IMR-90 (cell line): ENCODE data around the gene SHB. TPM values are rescaled to one million over a fixed set of nuclear protein-coding genes. Genes with fewer than 3 reads are reported as not detected.

Experiments
- ATAC-seq: fragments of 200-7000 bp; cut with Tn5 transposase; 2 replicates; pipeline ENCODE4 v1.9.1; 2020; ENCODE audit warnings: low read depth, mild to moderate bottlenecking, moderate library complexity
- BruUV-seq: library from RNA; stranded (reverse); fragments of 400-500 nt; replicated peaks from 2 replicates; lab custom pipeline; 2021; lab: Mats Ljungman, UMichigan
- CTCF ChIA-PET: fragments of 300-600 bp; formaldehyde crosslinking; extraction: SDS; loops from one replicate; lab custom pipeline; 2021; ENCODE audit warnings: antibody characterized with exemption; lab: Yijun Ruan, JAX
- POLR2A ChIA-PET: fragments of 300-600 bp; sonication (Branson Sonifier 250); formaldehyde crosslinking; loops from one replicate; lab custom pipeline; 2022; ENCODE audit warnings: antibody characterized with exemption; ENCODE audit not compliant: unreplicated experiment; lab: Charles Lee
- DNase-seq: peaks from one replicate; pipeline ENCODE4 v3.0.0; 2013
- H2AFZ ChIP-seq: replicated peaks from 2 replicates; pipeline ENCODE3; 2013; ENCODE audit warnings: low read length, mild to moderate bottlenecking; ENCODE audit not compliant: poor library complexity
- H2AK5ac ChIP-seq: 2 replicates; pipeline ENCODE4 v1.6.1; 2013; ENCODE audit warnings: low read depth, low read length, inconsistent platforms
- H2AK9ac ChIP-seq: replicated peaks from 2 replicates; pipeline ENCODE3; 2013; ENCODE audit warnings: mild to moderate bottlenecking, low read depth, low read length, moderate library complexity; ENCODE audit not compliant: poor library complexity
- H2BK120ac ChIP-seq: 2 replicates; pipeline ENCODE4 v1.6.1; 2013; ENCODE audit warnings: low read depth, low read length, inconsistent platforms
- H2BK15ac ChIP-seq: 3 replicates; pipeline ENCODE4 v1.6.1; 2013; ENCODE audit warnings: low read depth, low read length, inconsistent platforms
- H2BK20ac ChIP-seq: 2 replicates; pipeline ENCODE4 v1.6.1; 2013; ENCODE audit warnings: low read depth, mild to moderate bottlenecking, inconsistent platforms, low read length, moderate library complexity
- H2BK5ac ChIP-seq: 2 replicates; pipeline ENCODE4 v1.6.1; 2013; ENCODE audit warnings: mild to moderate bottlenecking, low read depth, low read length, inconsistent platforms; ENCODE audit not compliant: poor library complexity, severe bottlenecking
- H3K14ac ChIP-seq: replicated peaks from 2 replicates; pipeline ENCODE4 v1.6.1; 2013; ENCODE audit warnings: low read depth, low read length, inconsistent platforms
- H3K18ac ChIP-seq: 2 replicates; pipeline ENCODE4 v1.6.1; 2013; ENCODE audit warnings: low read depth, low read length, control low read depth
- H3K23ac ChIP-seq: 2 replicates; pipeline ENCODE4 v1.6.1; 2013; ENCODE audit warnings: low read depth, low read length, inconsistent platforms
- H3K27ac ChIP-seq: 2 replicates; pipeline ENCODE4 v1.5.1; 2013; ENCODE audit warnings: mild to moderate bottlenecking, control low read depth, low read length; ENCODE audit not compliant: insufficient read depth
- H3K27me3 ChIP-seq: 2 replicates; pipeline ENCODE4 v1.6.1; 2013; ENCODE audit warnings: low read length; ENCODE audit not compliant: control insufficient read depth, insufficient read depth
- H3K36me3 ChIP-seq: 2 replicates; pipeline ENCODE4 v1.6.1; 2013; ENCODE audit warnings: low read length, mixed read lengths; ENCODE audit not compliant: control insufficient read depth, insufficient read depth
- H3K4ac ChIP-seq: 2 replicates; pipeline ENCODE4 v1.6.1; 2013; ENCODE audit warnings: low read depth, low read length, inconsistent platforms
- H3K4me1 ChIP-seq: 2 replicates; pipeline ENCODE4 v1.6.1; 2013; ENCODE audit warnings: low read length, mixed read lengths; ENCODE audit not compliant: control insufficient read depth, insufficient read depth
- H3K4me2 ChIP-seq: 2 replicates; pipeline ENCODE4 v1.6.1; 2013; ENCODE audit warnings: low read depth, mild to moderate bottlenecking, control low read depth, low read length, moderate library complexity
- H3K4me3 ChIP-seq: 2 replicates; pipeline ENCODE4 v1.5.1; 2013; ENCODE audit warnings: low read depth, mild to moderate bottlenecking, control low read depth, low read length, moderate library complexity; ENCODE audit not compliant: insufficient read depth
- H3K56ac ChIP-seq: 2 replicates; pipeline ENCODE4 v1.6.1; 2013; ENCODE audit warnings: low read length, inconsistent platforms; ENCODE audit not compliant: insufficient read depth; ENCODE audit errors: extremely low read depth
- H3K79me1 ChIP-seq, 2 experiments: 2 replicates each; pipeline ENCODE4 v1.6.1; 2013; ENCODE audit warnings: low read length in 2 of 2, inconsistent platforms in 1 of 2, low read depth in 1 of 2
- H3K9ac ChIP-seq: 2 replicates; pipeline ENCODE4 v1.6.1; 2013; ENCODE audit warnings: low read depth, low read length, control low read depth
- H3K9me1 ChIP-seq: 2 replicates; pipeline ENCODE4 v1.6.1; 2013; ENCODE audit warnings: low read length, inconsistent platforms; ENCODE audit not compliant: insufficient read depth
- H3K9me3 ChIP-seq: 2 replicates; pipeline ENCODE4 v1.6.1; 2013; ENCODE audit warnings: low read length; ENCODE audit not compliant: control insufficient read depth, insufficient read depth
- H4K20me1 ChIP-seq: 2 replicates; pipeline ENCODE4 v1.6.1; 2013; ENCODE audit warnings: low read length, inconsistent platforms; ENCODE audit not compliant: insufficient read depth
- H4K5ac ChIP-seq: 2 replicates; pipeline ENCODE4 v1.6.1; 2013; ENCODE audit warnings: mild to moderate bottlenecking, low read depth, low read length, control low read depth
- H4K8ac ChIP-seq, 2 experiments: 2 replicates each; pipeline ENCODE4 v1.6.1; 2013; ENCODE audit warnings: low read depth in 2 of 2, low read length in 2 of 2, control low read depth in 1 of 2, inconsistent platforms in 1 of 2
- H4K91ac ChIP-seq: 2 replicates; pipeline ENCODE4 v1.6.1; 2013; ENCODE audit warnings: low read depth, low read length, inconsistent platforms; ENCODE audit not compliant: insufficient read depth
- CHD1 ChIP-seq: IDR thresholded peaks from 2 replicates; pipeline ENCODE4 v1.6.1; 2012; ENCODE audit warnings: low read depth, low read length, improper control_type of control experiment
- CTCF ChIP-seq: conservative IDR thresholded peaks from 2 replicates; pipeline ENCODE4 v1.5.1; 2012; ENCODE audit warnings: mild to moderate bottlenecking, low read depth, low read length, improper control_type of control experiment
- ELK1 ChIP-seq: fragments of 150-350 bp; IDR thresholded peaks from 2 replicates; pipeline ENCODE4 v1.6.1; 2016; ENCODE audit warnings: low read depth, mild to moderate bottlenecking, low read length, moderate library complexity, borderline replicate concordance
- FOS ChIP-seq: fragments of 150-350 bp; IDR thresholded peaks from 2 replicates; pipeline ENCODE4 v1.6.1; 2016; ENCODE audit warnings: low read depth, low read length
- MAZ ChIP-seq: IDR thresholded peaks from 2 replicates; pipeline ENCODE4 v1.6.1; 2012; ENCODE audit warnings: low read depth, mild to moderate bottlenecking, low read length, improper control_type of control experiment, moderate library complexity, borderline replicate concordance
- MXI1 ChIP-seq: IDR thresholded peaks from 2 replicates; pipeline ENCODE4 v1.6.1; 2012; ENCODE audit warnings: low read depth, mild to moderate bottlenecking, low read length, moderate library complexity, borderline replicate concordance
- NFE2L2 ChIP-seq: fragments of 150-350 bp; IDR thresholded peaks from 2 replicates; pipeline ENCODE4 v1.6.1; 2016; ENCODE audit warnings: low read depth, mild to moderate bottlenecking, low read length
- POLR2A ChIP-seq: IDR thresholded peaks from 2 replicates; pipeline ENCODE4 v1.6.1; 2012; ENCODE audit warnings: mild to moderate bottlenecking, low read depth, low read length
- RAD21 ChIP-seq: IDR thresholded peaks from 2 replicates; pipeline ENCODE4 v1.6.1; 2012; ENCODE audit warnings: low read length, improper control_type of control experiment
- RCOR1 ChIP-seq: IDR thresholded peaks from 2 replicates; pipeline ENCODE4 v1.6.1; 2012; ENCODE audit warnings: mild to moderate bottlenecking, low read length, improper control_type of control experiment; ENCODE audit not compliant: insufficient replicate concordance
- RFX5 ChIP-seq: IDR thresholded peaks from 2 replicates; pipeline ENCODE4 v1.8.0; 2012; ENCODE audit warnings: low read depth, mild to moderate bottlenecking, low read length, moderate library complexity
- WGBS, 2 experiments: methylation state at CpG; one replicate each; pipeline versions ENCODE4 v1.1.5 to v1.1.7; 2013; ENCODE audit warnings: missing lambda C conversion rate in 2 of 2; ENCODE audit not compliant: insufficient read length in 1 of 2; ENCODE audit errors: extremely low coverage in 2 of 2; 5-methylcytosine and 5-hydroxymethylcytosine counted together
- dilution Hi-C: fragments of 300-500 bp; cut with HindIII; formaldehyde crosslinking; loops from one replicate; pipeline ENCODE4 v1.14.3; 2018; ENCODE audit warnings: low sequenced_read_pairs; ENCODE audit not compliant: unreplicated experiment
- in situ Hi-C: fragments of 300-500 bp; cut with MboI; formaldehyde crosslinking; loops from 3 replicates; pipeline ENCODE4 v1.14.3; 2019; ENCODE audit warnings: low sequenced_read_pairs, inconsistent platforms, mixed read lengths
- intact Hi-C: fragments of 100-400 bp; cut with micrococcal nuclease; formaldehyde crosslinking; loops from 2 replicates; pipeline ENCODE4 v1.10.0; 2022
- polyA plus RNA-seq, 3 experiments: library from polyadenylated mRNA; depleted of rRNA; stranded (reverse); fragments of >200 nt; gene quantifications; 2 replicates each; pipeline ENCODE4 v1.2.3, GENCODE V29; 2012; ENCODE audit warnings: low replicate concordance in 1 of 3
- total RNA-seq: library from RNA; depleted of rRNA; stranded (reverse); fragments of >200 nt; gene quantifications from 2 replicates; pipeline ENCODE4 v1.2.3, GENCODE V29; 2012

SHB gene
- total and polyA plus RNA-seq, 2 of the 4 experiments (the other 2 are of a cell fraction): 6.1 to 20.4 TPM

GRCh38 chr9:37905131-37905505 lies 163.9 kb downstream of the SHB start:
- no peaks in the 10 kb centered on the region for H3K27me3 ChIP-seq
- no peak overlapping the region for H2BK20ac ChIP-seq
- 70% methylated on average over 2 of the region's 10 CpGs; no CpG with 5 or more reads in 1 of the 2 experiments for WGBS, 2 experiments
- H4K5ac ChIP-seq: peak overlapping the region; percentile 85
- POLR2A ChIA-PET: no interaction called here
- CTCF ChIA-PET: interaction anchor here (0.7 to 1.5 kb wide), 2 partner anchors 9 to 102 kb away, joined by 3 to 6 read pairs; no protein-coding TSS in a partner anchor
- H3K14ac ChIP-seq: no peak overlapping the region
- no peak overlapping the region for H2BK15ac ChIP-seq
- no peak overlapping the region for H2BK120ac ChIP-seq
- peak overlapping the region; percentile 89 to 95; a peak in 3 of 4 replicates for H4K8ac ChIP-seq
- H3K36me3 ChIP-seq: 0 out of 2 replicates have a peak, but pooled peaks cover 2% of the 10 kb centered on the region
- no peak overlapping the region for H3K56ac ChIP-seq
- H2AK9ac ChIP-seq: no peak overlapping the region
- H3K9ac ChIP-seq: peak overlapping the region; percentile 75; the same call in 1 of the 2 replicates
- no TSS peak for BruUV-seq
- peaks cover 6% of the 10 kb centered on the region for H3K9me1 ChIP-seq
- peak overlapping the region; percentile 96 for H2AFZ ChIP-seq
- H3K4me2 ChIP-seq: peak overlapping the region; percentile 85
- TF ChIP-seq MXI1: no peak
- no peak for TF ChIP-seq NFE2L2
- TF ChIP-seq RCOR1: no peak
- no peak for TF ChIP-seq ELK1
- TF ChIP-seq RAD21: no peak
- TF ChIP-seq FOS: no peak
- no peak for TF ChIP-seq POLR2A
- TF ChIP-seq MAZ: no peak
- no peak for TF ChIP-seq RFX5
- no peak for TF ChIP-seq CHD1
- no peak for TF ChIP-seq CTCF
- peak overlapping the region; percentile 62 for H2BK5ac ChIP-seq
- intact Hi-C loops (no loop called here), in situ Hi-C loops (loop anchor here (10.0 kb wide), 1 partner anchor 320 kb away; no protein-coding TSS in a partner anchor), dilution Hi-C loops (loop anchor here (25.0 kb wide), 1 partner anchor 482 kb away; the partner anchor contains the start of gene ALDH1B1)
- H3K9me3 ChIP-seq: no peaks in the 10 kb centered on the region
- H3K4me1 ChIP-seq: peaks cover 9% of the 10 kb centered on the region
- peak overlapping the region; percentile 83; the same call in 1 of the 2 replicates for H4K91ac ChIP-seq
- 0 out of 2 replicates have a peak overlapping the region, but pooled peaks have one; percentile 78 for H3K4me3 ChIP-seq
- H3K27ac ChIP-seq: peak overlapping the region; percentile 79; the same call in 1 of the 2 replicates
- ATAC-seq (no peak), DNase-seq (no peak)
- H4K20me1 ChIP-seq: no peaks in the 10 kb centered on the region
- H3K4ac ChIP-seq: no peak overlapping the region
- peak overlapping the region; percentile 13; the same call in 1 of the 2 replicates for H3K23ac ChIP-seq
- H3K79me1 ChIP-seq: peaks cover 13 to 33% of the 10 kb centered on the region in 2 experiments
- H3K18ac ChIP-seq: no peak overlapping the region
- H2AK5ac ChIP-seq: peak overlapping the region; percentile 72; the same call in 1 of the 2 replicates
